Measurements from ENCODE around the gene CCL4.
"Not testable (repeated sequence)": the region's sequence is repeated elsewhere in the genome, so short reads cannot be mapped to it uniquely, and the experiment has no call there.

The CCL4 gene

DNA sequence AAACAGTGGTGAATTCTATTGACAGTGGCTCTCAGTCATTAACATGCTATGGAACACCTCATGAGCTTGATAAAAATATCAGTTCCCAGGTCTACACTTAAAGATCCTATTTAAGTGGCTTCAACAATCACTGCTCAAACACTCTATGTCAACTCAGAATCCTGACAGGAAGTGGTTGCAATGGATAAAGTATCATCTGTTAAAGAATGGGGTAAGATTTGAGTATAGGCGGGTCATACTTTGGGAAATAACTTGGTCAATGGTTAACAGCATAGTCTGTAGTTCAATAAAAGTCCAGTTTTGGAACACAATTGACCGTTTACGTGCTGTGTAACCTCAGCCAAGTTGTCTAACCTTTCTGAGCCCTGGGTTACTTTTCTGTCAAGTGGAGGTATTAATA, 16.2 kb upstream of the CCL4 start:
- not testable (repeated sequence) for FAIRE-seq; DNase-seq (ENCODE audit: extremely low spot score, insufficient read length, low read depth)

- DNase-seq (ENCODE audit: extremely low spot score, insufficient read length, low read depth); FAIRE-seq: not testable (repeated sequence)
Measured at GRCh38 chr17:36087897-36088572, 15.6 kb upstream of the CCL4 start.

GRCh38 chr17:36088670-36089338, 14.8 kb upstream of the CCL4 start:
- FAIRE-seq (no peak), DNase-seq (ENCODE audit: extremely low spot score, insufficient read length, low read depth) (no peak)

GRCh38 chr17:36089339-36089865, 14.2 kb upstream of the CCL4 start:
- DNase-seq (ENCODE audit: extremely low spot score, insufficient read length, low read depth) (no peak), FAIRE-seq (no peak)

GRCh38 chr17:36089888-36090836, 13.5 kb upstream of the CCL4 start, which contains the start of gene CCL3:
Gene CCL3 (minus strand): TSS chr17:36090143. CDS start chr17:36090058, 85 bp downstream.
- no peak for DNase-seq (ENCODE audit: extremely low spot score, insufficient read length, low read depth)
- no peak for FAIRE-seq

DNA sequence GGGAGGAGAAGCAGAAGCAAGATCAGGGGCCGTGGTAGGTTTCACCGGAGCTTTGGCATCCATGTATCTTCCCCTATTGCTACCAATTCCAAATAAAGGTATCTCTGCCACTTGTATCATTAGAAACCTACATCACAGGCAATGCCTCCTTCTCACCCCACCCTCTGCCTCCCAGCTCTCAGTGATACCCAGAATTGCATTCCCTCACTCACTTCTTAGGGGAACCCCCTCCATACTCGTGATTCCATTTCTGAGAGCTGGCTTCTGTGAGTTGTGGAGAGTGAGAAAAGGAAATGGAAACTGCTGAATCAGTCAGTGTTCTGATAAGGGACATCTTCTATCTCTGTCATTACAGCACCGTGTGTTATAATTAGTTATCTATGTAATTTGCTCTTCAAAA, 11.4 kb upstream of the CCL4 start:
- DNase-seq (ENCODE audit: extremely low spot score, insufficient read length, low read depth) (no peak), FAIRE-seq (no peak)

- FAIRE-seq; DNase-seq (ENCODE audit: extremely low spot score, insufficient read length, low read depth): not testable (repeated sequence)
Measured at GRCh38 chr17:36092715-36093114, 10.9 kb upstream of the CCL4 start.

- FAIRE-seq (no peak), DNase-seq (ENCODE audit: extremely low spot score, insufficient read length, low read depth) (no peak)
Measured at GRCh38 chr17:36094232-36094631, 9.4 kb upstream of the CCL4 start.

DNA sequence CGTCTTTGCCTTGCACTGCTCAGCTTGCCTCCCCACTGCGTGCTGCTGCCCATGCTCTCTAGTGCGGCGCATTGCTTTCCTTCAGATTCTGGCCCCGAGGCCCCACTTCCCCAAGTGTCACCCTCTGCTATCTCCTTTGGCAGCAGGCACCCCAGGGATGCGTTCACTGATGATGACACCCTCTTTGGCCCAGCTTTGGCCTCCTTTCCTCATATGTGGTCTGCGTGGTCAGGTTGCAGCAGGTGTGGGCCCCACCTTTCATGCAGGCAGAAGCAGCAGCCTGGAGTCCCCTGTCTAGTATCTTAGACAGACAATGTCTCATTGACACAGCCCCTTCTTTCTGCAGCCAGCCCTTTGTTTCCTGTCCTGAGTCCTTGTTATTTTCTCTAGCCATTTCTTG, 8.9 kb upstream of the CCL4 start:
- no peak for FAIRE-seq

GRCh38 chr17:36095992-36096391, 7.6 kb upstream of the CCL4 start:
- FAIRE-seq (no peak), DNase-seq (ENCODE audit: extremely low spot score, insufficient read length, low read depth) (no peak)

More for the DNA sequence above, 8.9 kb upstream of the CCL4 start:
- DNase-seq (ENCODE audit: extremely low spot score, insufficient read length, low read depth) = no peak

- not testable (repeated sequence) for FAIRE-seq
Measured at GRCh38 chr17:36099004-36099403, 4.6 kb upstream of the CCL4 start.

DNA sequence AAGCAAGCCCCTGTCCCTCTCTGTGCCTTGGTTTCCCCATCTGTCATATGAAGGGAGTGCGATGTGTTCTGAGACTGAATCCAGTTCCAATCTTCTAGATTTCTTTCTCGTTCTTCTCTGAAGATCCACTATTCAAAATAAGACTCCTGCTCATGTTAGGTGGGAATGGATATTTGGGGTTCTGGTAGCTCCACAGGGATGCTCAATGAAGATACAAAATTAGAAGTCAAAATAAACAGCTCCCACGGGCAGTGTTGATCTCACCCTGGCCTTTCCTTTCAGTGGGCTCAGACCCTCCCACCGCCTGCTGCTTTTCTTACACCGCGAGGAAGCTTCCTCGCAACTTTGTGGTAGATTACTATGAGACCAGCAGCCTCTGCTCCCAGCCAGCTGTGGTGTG, 619 bp downstream of the CCL4 start:
- not testable (repeated sequence) for FAIRE-seq; DNase-seq (ENCODE audit: extremely low spot score, insufficient read length, low read depth)

More at GRCh38 chr17:36099004-36099403, 4.6 kb upstream of the CCL4 start:
- DNase-seq (ENCODE audit: extremely low spot score, insufficient read length, low read depth) = not testable (repeated sequence)

DNA sequence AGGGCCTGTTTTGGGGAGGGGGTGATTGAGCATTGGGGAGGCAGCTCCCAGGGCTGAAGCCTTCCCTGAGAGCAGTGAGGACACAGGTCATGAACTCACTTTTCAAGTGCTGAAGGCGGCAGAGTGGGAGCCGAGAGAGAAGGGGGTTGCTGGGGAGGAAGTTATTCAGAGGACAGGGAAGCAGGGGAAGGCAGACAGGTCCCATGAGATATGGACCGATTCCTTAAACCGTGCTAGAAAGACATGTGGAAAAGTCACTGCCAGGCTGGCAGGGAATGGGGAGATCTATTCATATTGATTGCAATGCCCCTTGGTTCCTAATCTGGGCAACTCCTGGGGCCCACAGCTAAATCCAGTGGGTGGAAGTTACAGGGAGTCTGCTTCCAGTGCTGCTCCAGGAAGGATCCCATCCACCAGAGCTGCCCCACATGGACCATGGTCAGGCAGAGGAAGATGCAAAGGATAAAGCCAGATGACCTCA, 1.1 kb downstream of the CCL4 start:
- DNase-seq (ENCODE audit: extremely low spot score, insufficient read length, low read depth) (no peak), FAIRE-seq (no peak)

- no peak for DNase-seq (ENCODE audit: extremely low spot score, insufficient read length, low read depth)
- no peak for FAIRE-seq
Measured at GRCh38 chr17:36105781-36106492, 2.3 kb downstream of the CCL4 start.

- FAIRE-seq (no peak), DNase-seq (ENCODE audit: extremely low spot score, insufficient read length, low read depth) (no peak)
Measured at GRCh38 chr17:36106493-36106835, 2.8 kb downstream of the CCL4 start.

DNA sequence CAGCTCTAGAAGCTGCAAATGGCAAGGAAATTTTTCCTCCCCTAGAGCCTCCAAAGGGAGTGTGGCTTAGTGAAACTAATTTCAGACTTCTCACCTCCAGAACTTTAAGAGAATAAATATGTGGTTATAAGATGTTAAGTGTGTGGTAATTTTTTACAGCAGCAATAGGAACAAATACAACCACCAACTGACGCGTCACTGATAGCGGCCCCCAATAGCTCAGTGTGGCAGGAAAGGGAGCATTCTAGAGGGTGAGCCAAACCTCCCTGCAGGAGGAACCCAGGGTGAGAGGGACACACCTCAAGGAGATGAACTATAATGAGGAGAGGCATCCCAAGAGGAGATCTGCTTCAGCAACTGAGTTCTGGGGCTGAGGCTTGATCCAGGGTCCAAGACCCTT, 4.0 kb downstream of the CCL4 start:
- no peak for DNase-seq (ENCODE audit: extremely low spot score, insufficient read length, low read depth)
- FAIRE-seq = no peak

GRCh38 chr17:36108265-36108664, 4.6 kb downstream of the CCL4 start:
- not testable (repeated sequence) for FAIRE-seq; DNase-seq (ENCODE audit: extremely low spot score, insufficient read length, low read depth)

GRCh38 chr17:36111068-36111490, 7.5 kb downstream of the CCL4 start:
- no peak for DNase-seq (ENCODE audit: extremely low spot score, insufficient read length, low read depth)
- FAIRE-seq = no peak

GRCh38 chr17:36112572-36112971, 8.9 kb downstream of the CCL4 start:
- no peak for FAIRE-seq

More at GRCh38 chr17:36112572-36112971, 8.9 kb downstream of the CCL4 start:
- no peak for DNase-seq (ENCODE audit: extremely low spot score, insufficient read length, low read depth)
